Breast epithelium (tissue), 4 donors: Measurements from ENCODE around the gene PRR35. TPM values are rescaled to one million over a fixed set of nuclear protein-coding genes. Genes with fewer than 3 reads are reported as not detected.

Experiments used
- DNase-seq, 2 donors: peaks; one replicate each; pipeline ENCODE4 v3.0.0-alpha.2; 2019; ENCODE audit warnings: low spot score in 2 of 2
- H3K27ac ChIP-seq, 2 donors: fragments of 200-600 bp; sonication (generic) in 1 of 2; one replicate each; pipeline ENCODE4 v1.5.1; 2016 to 2019; ENCODE audit warnings: mild to moderate bottlenecking in 1 of 2
- H3K27me3 ChIP-seq, 2 donors: fragments of 200-600 bp; sonication (generic) in 1 of 2; one replicate each; pipeline versions ENCODE4 v1.5.1 to v1.6.0; 2017 to 2019; ENCODE audit warnings: control low read depth in 1 of 2, mild to moderate bottlenecking in 1 of 2
- H3K36me3 ChIP-seq: fragments of 200-600 bp; one replicate; pipeline ENCODE4 v1.5.1; 2019
- H3K4me1 ChIP-seq, 2 donors: fragments of 200-600 bp; sonication (generic); one replicate each; pipeline ENCODE4 v1.5.1; 2016 to 2019; ENCODE audit warnings: control low read depth in 1 of 2
- H3K4me3 ChIP-seq, 3 donors: fragments of 200-600 bp; sonication (generic); 1 replicate in 2 of 3; 2 replicates in 1 of 3; pipeline ENCODE4 v1.5.1; 2016 to 2019; ENCODE audit warnings: mild to moderate bottlenecking in 3 of 3, moderate library complexity in 2 of 3
- H3K9me3 ChIP-seq, 2 donors: fragments of 200-600 bp; sonication (generic) in 1 of 2; one replicate each; pipeline ENCODE4 v1.5.1; 2016 to 2019; ENCODE audit warnings: control low read depth in 1 of 2
- POLR2A ChIP-seq: fragments of 450-650 bp; IDR thresholded peaks from one replicate; pipeline ENCODE4 v1.6.1; 2016; ENCODE audit warnings: antibody characterized with exemption, mild to moderate bottlenecking, moderate library complexity
- POLR2AphosphoS5 ChIP-seq, 3 donors: sonication (generic); formaldehyde crosslinking; IDR thresholded peaks; one replicate each; pipeline ENCODE4 v1.6.1; 2017; ENCODE audit warnings: antibody characterized with exemption in 3 of 3
- intact Hi-C: fragments of 100-400 bp; cut with DNase I; formaldehyde crosslinking; loops from one replicate; pipeline ENCODE4 v1.15.1; 2023; ENCODE audit warnings: low total_unique reads
- total RNA-seq, 3 donors: library from RNA; depleted of rRNA; stranded (reverse); fragments of >200 nt; gene quantifications; one replicate each; pipeline ENCODE4 v1.1.0, GENCODE V29; 2016
- TF ChIP-seq, protein P1 (sequence below), 3 donors: fragments of 450-650 bp; IDR thresholded peaks; one replicate each; pipeline ENCODE4 v1.5.1; 2016 to 2017; ENCODE audit warnings: antibody characterized with exemption in 3 of 3, mild to moderate bottlenecking in 3 of 3, moderate library complexity in 3 of 3

The PRR35 gene
- total RNA-seq, 3 donors from 2014 or later: not detected

DNA sequence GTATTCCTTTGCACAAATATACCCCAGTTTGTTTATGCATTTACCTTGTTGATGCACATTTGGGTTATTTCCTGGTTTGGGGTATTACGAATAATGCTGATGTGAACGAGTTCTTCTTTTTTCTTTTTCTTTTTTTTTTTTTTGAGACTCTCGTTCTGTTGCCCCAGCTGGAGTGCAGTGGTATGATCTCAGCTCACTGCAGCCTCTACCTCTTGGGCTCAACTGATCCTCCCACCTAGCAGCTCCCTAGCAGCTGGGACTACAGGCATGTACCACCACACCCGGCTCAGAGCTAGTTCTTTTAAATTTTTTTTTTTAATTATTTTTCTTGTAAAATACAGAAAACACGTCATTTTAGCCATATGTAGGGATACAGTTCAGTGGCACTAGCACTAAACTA, 43.7 kb downstream of the PRR35 start:
- intact Hi-C loops: no loop called here
- TF ChIP-seq POLR2A (no peak), POLR2AphosphoS5 (IDR thresholded peaks at IDR 0.05) (no peak)
- TF ChIP-seq, protein P1, sequence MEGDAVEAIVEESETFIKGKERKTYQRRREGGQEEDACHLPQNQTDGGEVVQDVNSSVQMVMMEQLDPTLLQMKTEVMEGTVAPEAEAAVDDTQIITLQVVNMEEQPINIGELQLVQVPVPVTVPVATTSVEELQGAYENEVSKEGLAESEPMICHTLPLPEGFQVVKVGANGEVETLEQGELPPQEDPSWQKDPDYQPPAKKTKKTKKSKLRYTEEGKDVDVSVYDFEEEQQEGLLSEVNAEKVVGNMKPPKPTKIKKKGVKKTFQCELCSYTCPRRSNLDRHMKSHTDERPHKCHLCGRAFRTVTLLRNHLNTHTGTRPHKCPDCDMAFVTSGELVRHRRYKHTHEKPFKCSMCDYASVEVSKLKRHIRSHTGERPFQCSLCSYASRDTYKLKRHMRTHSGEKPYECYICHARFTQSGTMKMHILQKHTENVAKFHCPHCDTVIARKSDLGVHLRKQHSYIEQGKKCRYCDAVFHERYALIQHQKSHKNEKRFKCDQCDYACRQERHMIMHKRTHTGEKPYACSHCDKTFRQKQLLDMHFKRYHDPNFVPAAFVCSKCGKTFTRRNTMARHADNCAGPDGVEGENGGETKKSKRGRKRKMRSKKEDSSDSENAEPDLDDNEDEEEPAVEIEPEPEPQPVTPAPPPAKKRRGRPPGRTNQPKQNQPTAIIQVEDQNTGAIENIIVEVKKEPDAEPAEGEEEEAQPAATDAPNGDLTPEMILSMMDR (IDR thresholded peaks at IDR 0.05): no peak
- no peaks in the 10 kb centered on the region for H3K36me3 ChIP-seq
- no peaks in the 10 kb centered on the region for H3K9me3 ChIP-seq
- H3K4me3 ChIP-seq: no peak overlapping the region
- H3K4me1 ChIP-seq: no peaks in the 10 kb centered on the region
- no peak for DNase-seq
- H3K27me3 ChIP-seq: no peaks in the 10 kb centered on the region
- no peak overlapping the region for H3K27ac ChIP-seq

DNA sequence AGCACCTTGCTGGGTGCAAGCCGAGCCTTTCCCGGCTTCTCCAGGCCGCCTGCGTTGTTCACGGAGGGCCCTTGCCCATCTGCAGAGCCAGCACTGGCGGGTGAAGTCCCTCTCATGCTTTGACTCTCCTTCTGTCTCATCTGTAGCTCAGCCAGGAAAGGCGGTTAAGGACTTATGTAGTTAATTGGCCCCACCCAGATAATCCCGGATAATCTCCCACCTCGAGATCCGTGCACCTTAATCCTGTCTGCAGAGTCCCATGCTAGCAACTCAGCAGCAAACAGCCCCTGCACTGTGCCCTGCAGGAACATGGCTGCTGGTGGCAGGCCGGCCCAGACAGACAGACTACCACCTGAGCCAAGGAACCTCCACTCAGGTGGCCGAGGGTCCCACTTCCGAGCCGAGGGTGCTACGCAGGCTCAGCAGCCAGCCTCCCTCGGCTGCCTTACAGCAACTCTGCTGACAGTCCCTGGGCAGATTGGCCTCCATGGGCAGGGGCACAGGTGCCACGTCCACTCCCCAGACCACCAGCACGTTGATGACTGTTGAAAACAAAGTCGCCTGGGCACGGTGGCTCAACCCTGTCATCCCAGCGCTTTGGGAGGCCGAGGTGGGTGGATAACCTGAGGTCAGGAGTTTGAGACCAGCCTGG, 46.6 kb downstream of the PRR35 start:
- intact Hi-C loops: no loop called here
- TF ChIP-seq POLR2AphosphoS5 (IDR thresholded peaks at IDR 0.05) (no peak), POLR2A (no peak)
- TF ChIP-seq, protein P1 (IDR thresholded peaks at IDR 0.05): no peak
- Histone ChIP-seq H3K9me3 (no peaks in the 10 kb centered on the region), H3K4me1 (no peaks in the 10 kb centered on the region), H3K36me3 (no peaks in the 10 kb centered on the region), H3K27me3 (no peaks in the 10 kb centered on the region), H3K27ac (no peak overlapping the region), H3K4me3 (no peak overlapping the region)
- no peak for DNase-seq

DNA sequence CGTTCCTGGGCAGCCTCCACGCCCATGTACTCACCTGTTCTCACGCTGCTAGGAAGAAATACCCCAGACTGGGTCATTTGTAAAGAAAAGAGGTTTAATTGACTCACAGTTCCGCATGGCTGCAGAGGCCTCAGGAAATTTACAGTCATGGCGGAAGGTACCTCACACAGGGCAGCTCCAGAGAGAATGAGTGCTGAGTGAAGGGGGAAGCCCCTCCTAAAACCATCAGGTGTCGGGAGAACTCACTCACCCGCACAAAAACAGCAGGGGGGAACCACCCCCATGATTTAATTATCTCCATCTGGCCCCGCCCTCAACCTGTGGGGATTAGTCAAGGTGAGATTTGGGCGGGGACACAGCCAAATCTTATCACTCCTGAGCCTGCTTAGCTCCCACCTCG, 47.8 kb downstream of the PRR35 start:
- H3K36me3 ChIP-seq: no peaks in the 10 kb centered on the region
- DNase-seq: no peak
- TF ChIP-seq, protein P1 (IDR thresholded peaks at IDR 0.05): no peak
- TF ChIP-seq POLR2A (no peak), POLR2AphosphoS5 (IDR thresholded peaks at IDR 0.05) (no peak)
- intact Hi-C loops: no loop called here
- H3K4me3 ChIP-seq: no peak overlapping the region
- H3K4me1 ChIP-seq: no peaks in the 10 kb centered on the region
- no peaks in the 10 kb centered on the region for H3K27me3 ChIP-seq
- no peaks in the 10 kb centered on the region for H3K9me3 ChIP-seq
- H3K27ac ChIP-seq: no peak overlapping the region

DNA sequence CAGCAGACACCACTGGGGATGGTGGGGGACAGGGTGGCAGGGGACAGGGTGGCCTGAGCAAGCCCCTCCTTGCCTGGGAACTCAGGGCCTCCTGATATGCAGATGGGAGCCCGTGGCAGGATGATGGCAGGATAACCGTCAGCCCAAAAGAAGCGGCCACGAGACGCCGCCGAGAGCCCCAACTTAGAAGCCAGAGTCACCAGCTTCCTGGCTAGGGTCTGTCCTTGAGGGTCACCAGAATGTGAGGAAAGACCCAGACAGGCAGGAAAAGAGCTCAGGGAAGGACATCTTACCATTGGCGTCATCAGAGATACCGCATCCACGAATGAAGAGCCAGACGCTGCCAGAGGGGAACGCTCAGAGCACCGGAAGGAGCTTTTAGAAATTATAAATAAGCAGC, 49.1 kb downstream of the PRR35 start:
- no peak for DNase-seq
- TF ChIP-seq POLR2A: no peak
- H3K4me3 ChIP-seq: no peak overlapping the region
- intact Hi-C loops: no loop called here
- H3K9me3 ChIP-seq: no peaks in the 10 kb centered on the region
- H3K27ac ChIP-seq: no peak overlapping the region
- no peaks in the 10 kb centered on the region for H3K36me3 ChIP-seq
- H3K4me1 ChIP-seq: no peaks in the 10 kb centered on the region
- no peaks in the 10 kb centered on the region for H3K27me3 ChIP-seq

DNA sequence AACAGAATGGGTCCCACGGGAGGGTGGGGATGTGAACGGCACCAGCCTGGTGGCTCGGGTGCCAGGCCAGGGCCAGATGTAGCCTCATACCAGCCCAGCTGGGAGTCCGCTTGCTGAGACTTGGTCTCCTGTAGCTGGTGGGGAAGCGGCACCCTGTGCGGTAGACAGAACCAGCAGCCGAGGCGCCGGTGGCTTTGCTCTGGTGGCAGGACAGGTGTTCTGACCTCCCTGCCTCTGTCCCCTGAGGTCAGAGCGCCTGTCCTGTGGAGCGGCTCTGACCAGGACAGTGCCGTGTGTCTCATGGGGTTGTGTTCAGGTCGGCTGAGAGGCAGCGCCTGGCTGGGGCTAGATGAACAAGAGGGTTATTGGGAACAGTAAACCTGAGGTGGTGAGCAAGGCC, 49.8 kb downstream of the PRR35 start:
- H3K27ac ChIP-seq: peak overlapping the region in 1 of 2 donors; percentile 13
- no peak for DNase-seq
- intact Hi-C loops: no loop called here
- H3K9me3 ChIP-seq: no peaks in the 10 kb centered on the region
- TF ChIP-seq POLR2A: no peak
- TF ChIP-seq POLR2AphosphoS5 (IDR thresholded peaks at IDR 0.05): no peak
- TF ChIP-seq, protein P1 (IDR thresholded peaks at IDR 0.05): no peak
- H3K4me3 ChIP-seq: no peak overlapping the region
- H3K27me3 ChIP-seq: no peaks in the 10 kb centered on the region
- no peaks in the 10 kb centered on the region for H3K4me1 ChIP-seq
- H3K36me3 ChIP-seq: no peaks in the 10 kb centered on the region
